ENCODE results near the gene TMPRSS2.

TMPRSS2 gene

DNA sequence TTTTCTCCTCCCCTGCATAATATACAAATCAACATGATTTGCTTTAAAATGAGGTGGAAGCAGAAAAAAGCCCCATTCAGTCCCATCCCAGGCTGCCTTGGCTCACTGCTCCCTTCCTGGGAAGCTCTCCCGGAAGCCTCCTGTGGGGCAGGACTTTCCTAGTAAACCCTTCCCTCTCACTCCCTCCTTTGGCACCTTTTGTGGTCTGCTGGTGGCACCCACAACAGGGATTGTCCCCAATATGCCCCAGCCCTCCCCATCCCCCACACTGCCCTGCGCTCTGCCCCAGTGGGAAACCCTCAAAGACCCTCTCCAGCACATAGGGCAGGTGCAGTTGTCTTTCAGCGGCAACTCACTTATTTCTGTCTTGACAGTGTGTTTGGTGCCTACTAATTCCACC is 1.8 kb upstream of the TMPRSS2 start:
- no peak for DNase-seq (ENCODE audit: low read depth)

DNA sequence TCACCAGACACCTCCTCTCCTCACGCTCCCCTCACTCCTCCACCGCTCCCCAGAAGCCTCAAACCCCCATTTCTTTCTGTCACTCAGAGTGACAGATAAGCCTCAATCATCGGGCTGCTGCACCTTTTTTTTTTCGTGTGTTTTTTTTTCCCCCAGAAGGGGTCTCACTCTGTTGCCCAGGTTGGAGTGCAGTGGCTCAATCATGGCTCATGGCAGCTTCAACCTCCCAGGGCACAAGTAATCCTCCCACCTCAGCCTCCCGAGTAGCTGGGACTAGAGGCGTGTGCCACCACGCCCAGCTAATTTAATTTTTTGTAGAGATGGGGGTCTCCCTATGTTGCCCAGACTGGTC is 1.2 kb upstream of the TMPRSS2 start:
- no peak for DNase-seq (ENCODE audit: low read depth)

DNA sequence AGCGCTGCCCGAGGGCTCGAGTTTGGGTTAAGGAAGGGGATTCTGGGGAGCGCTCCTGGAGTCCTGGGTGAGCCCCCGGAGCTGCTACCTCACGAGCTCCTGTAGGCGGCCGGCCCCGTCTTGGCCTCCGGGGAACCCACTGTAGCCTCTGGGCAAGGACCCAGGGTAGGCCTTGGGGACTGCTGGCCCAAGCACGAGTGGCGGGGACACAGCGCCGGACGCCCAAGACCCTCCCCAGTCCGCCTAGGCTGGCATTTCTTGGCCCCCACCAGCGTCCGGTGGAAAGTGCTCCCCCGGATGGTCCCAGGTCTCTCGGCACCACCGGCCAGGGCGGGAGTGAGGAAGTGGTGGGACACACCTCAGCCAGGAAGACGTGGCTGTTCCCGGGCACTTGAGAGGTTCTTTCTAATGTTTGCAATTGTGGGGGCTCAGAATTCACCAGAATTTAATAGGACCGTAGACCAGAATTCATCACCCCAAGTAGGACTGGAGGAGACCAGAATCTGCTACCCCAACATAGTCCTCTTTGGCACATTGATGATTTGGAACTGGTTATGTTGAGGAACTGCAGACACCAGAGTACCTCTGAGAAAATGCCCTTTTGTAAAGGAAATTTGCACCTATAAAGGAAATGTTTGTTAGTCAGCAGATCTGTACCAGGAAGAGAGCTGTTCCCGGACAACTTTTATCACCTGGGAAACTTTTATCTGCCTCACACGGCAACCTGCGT is 622 bp upstream of the TMPRSS2 start:
- DNase-seq (ENCODE audit: low read depth): no peak

DNA sequence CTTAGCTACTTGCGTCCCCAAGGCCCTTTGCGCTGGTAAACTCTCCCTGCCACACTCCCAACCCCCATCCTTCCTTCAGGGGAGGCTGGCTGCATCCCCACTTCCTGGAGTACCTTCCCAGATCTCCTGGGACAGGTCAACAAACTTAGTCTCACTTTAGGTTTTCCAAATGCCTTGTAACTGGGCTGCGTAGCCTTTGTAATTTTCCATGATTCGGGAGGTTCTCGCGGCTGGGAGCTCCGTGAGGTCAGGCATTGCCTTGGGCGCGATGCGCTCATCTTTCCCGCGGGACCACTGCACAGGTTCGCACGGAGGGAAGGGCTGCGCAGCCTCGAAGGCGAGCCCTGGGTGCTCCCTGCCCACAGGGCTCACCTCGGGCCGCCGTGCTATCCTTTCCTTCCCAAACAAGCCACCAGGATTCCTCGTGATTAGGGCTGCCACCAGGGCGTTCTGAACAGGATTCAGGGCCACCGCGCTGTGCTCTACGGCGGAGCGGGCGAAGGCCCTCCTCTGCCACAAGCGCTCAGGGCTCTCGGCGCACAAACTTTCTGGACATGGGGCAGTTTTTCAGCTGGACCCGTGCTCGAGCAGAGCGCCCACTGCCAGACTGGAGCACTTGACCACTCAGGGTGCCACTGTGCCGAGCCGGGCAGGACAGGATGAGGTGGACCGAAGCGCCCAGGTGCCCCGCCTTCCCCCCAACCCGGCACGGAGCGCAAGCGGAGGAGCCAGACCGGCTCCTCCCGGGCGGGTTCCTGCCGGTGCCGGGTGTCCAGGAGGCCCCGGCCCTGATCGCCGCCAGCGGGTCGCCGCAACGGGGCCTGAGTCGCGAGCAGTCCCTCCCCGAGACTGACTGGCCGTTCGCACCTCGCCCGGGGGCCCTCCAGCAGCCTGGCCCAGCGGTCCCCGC is 1.1 kb downstream of the TMPRSS2 start:
- no peak for DNase-seq (ENCODE audit: low read depth)

DNA sequence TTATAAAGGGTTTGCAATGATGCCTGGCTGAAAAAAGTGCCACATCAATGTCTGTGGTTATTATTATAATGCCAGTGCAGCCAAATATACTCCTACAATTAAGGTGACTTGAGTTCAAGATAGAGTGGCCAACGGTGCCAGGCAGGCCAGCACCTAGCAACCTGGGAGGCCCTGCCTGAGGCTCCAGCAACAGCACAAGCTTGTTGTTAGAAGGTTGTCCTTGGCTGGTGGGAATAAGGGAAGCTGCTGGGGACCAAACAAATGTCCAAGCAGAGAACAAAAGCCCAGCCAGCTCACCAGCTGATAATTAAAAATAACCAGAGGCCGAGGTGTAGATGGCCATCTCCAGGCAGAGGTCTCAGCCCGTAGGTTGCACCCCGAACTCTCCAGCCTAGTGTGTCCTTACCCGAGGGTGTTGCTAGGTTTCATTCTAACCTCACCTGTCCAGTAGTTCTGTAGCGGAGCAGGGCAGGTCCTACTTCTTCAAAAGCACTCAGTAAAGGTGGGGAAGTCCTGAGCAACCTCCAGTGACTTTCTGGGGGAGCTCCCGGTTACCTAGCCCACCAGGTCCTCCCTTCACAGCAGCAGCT is 1.9 kb downstream of the TMPRSS2 start:
- DNase-seq (ENCODE audit: low read depth): no peak

DNA sequence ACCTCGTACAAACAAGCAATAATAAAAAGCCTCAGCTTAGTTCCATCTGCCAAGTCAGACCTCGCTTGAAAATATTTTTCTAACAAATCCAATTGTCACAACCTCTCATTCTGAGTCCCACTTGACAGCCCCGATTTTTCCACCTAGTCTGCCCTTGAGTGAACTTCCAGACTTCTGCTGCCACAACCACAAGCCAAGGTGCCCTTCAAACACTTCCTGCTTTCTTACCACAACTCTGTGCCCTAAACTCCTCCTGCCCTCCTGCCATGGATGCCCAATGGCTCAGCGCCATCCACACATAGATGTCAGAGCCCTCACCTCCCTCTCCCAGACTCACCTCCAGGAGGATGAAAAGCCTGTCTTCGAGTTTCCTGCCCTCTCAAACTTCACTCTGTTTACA is 3.9 kb downstream of the TMPRSS2 start:
- no peak for DNase-seq (ENCODE audit: low read depth)

DNA sequence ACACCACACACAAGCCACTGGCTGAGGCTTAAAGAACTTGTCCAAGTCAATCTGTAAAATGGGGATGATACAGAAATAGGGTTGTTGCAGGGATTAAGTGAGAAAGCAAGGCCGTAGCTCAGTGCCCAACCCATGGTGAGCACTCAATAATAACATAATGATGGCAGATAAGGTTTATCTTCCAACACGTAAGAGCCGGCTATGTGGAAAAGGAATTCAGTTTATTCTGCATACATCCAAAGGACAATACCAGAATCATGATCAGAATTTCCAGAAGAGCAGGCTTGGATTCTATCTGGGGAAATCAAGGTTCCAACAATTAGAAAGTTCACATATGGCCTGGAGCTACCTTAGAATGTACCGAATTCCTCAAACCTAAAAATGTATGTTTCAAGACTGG is 4.6 kb downstream of the TMPRSS2 start:
- no peak for DNase-seq (ENCODE audit: low read depth)

DNA sequence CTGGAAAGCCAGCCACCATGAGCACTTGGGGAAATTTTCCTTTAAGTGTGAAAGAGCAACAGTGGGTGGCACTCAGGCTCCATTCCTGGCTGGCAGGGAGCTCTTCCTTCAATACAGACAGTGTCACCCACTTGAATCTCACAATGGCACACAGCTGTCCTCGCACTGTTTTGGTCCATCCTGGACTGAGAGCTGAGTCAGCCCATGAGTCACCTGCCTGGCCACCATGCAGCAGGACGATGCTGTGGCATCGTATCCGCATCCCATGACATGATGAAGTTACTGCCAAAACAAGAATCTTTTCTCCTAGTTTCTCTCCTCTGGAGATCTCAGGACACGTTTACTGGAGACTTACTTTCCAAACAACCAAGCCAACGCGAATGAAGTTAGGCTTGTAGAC is 6.0 kb downstream of the TMPRSS2 start:
- DNase-seq (ENCODE audit: low read depth): no peak

DNA sequence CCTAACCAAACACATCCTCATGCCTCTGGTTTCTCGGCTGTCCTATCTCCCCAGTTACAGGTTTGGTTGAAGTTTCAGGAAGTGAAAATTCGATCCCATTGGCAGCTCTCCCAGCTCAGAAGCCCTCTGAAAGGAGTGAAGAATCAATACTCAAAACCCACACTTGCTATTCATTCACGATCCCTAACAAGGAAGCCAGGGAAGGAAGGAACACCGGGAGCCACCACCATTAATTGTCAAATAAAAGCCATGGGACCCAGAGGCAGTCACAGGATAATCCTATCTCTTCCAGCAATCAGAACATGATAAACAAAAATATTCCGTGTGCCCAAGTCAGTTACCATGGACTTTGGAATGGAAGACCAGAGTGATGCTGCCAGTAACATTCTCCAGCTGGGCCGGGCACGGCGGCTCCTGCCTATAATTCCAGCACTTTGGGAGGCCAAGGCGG is 7.0 kb downstream of the TMPRSS2 start:
- no peak for DNase-seq (ENCODE audit: low read depth)

DNA sequence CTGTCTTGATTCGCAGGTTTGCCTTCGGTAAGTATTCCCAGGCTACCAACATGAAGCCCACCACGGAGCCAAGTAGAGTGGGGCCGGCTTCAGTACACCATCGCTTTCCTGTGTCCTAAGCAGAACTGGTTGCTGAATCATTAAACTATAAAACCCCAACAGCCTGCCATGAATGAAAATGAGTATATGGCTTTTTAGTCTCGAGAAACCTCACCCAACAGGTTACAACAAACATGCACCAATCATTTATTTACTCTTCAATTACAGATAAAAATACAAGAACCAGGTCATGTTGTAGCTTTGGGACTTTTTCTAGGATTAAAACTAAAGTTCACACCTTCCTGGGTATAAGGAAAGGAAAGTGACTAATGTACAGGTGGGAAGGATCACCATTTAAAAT is 7.6 kb downstream of the TMPRSS2 start:
- no peak for DNase-seq (ENCODE audit: low read depth)

DNA sequence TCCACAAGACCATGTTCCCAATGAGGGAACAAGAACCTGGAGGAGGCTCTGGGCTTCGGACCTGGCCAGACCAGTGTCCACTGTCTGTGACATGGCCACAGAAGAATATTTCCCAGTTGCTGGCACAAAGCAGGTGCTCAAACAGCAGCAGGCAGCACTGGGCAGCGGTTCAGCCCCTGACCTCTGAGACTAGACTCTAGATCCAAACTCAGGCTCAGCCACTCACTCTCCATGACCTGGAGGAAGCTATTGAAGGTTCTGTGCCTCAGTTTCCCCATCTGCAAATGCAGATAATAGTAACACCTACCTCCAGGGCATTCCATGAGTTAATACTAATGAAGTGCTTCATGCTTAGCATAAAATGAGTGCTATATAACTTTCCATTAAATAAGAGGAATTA is 8.0 kb downstream of the TMPRSS2 start:
- no peak for DNase-seq (ENCODE audit: low read depth)

DNA sequence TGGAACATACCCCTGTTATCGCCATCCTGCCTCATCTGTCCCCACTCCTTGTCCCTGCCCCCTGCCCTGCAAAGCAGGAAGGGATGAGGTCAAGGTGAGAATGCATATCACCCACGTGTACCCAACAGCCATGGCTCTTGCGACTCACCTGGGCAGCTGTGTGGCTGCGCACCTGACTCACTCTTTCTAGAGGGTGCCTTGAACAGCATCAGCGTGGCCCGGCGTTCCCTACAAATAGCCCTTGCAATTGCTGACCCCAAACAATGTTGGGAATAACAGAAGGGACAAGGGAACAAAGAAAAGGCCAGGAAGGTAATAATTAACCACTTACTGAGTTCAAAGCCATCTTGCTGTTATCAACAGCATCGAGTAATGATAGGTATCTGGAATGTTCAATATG is 10.2 kb downstream of the TMPRSS2 start:
- DNase-seq (ENCODE audit: low read depth): no peak

DNA sequence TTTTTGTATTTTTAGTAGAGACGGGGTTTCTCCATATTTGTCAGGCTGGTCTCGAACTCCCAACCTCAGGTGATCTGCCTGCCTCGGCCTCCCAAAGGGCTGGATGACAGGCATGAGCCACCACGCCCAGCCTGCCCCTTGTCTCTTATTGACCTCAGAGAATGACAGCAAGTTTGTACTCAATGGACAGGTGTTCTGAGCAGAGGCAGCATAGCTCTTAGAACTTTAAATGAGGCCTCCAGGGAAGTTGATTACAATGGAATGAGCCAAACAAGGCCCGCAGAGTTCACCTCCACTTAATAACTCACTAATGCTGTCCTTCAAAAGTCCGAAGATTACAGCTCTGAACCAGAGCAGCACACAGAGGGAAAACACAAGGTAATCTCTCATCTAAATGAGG is 10.9 kb downstream of the TMPRSS2 start:
- no peak for DNase-seq (ENCODE audit: low read depth)

DNA sequence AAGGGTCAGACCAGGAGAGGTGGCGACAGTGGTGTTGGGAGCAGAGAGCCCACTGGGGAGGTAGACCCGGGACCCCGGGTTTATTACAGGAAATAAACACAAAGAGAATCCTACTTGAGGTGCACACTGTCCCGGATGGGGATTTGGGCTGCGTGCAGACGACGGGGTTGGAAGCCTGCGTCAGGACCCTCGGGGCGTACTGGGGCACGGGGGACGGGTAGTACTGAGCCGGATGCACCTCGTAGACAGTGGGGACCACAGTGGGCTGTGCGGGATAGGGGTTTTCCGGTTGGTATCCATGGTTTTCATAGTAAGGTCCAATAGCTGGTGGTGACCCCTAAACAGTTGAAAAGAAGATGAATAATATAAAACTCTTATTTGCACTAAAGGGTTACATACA is 13.7 kb downstream of the TMPRSS2 start:
- DNase-seq (ENCODE audit: low read depth): no peak

DNA sequence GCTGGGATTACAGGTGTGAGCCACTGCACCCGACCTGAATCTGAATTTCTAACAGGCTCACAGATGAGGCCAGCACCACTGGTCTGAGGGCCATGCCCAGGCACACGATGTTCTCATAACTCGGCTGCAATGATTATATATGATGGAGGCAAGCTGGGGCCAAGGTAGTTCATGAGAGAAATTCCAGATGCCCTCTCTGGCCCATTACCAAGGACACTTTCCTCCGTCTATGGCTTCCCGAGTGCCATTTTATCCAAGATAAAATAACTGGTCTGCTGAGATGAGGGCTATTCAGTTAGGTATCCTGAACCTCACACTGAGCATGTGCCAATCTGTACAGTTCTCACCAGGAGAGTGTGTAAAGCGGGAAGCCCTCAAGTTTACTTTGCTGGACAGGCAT is 16.5 kb downstream of the TMPRSS2 start:
- DNase-seq (ENCODE audit: low read depth): no peak

DNA sequence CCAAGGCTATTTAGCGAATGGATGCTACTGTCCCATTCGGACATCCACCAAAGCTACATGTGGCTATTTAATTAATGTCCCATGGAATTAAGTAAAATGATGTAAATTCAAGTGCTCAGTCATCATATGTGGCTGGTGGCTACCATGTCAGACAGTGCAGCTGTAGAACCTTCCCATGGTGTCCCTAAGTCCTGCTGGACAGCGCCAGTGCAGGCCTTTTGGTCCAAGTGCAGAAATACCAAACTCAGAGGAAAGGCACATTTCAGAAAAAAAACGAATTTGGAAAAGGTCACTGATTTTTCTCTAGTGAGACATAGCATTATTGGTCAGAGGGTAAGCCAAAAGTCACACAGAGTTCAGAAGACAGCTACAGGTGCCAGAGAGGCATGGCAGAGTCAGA is 17.6 kb downstream of the TMPRSS2 start:
- DNase-seq (ENCODE audit: low read depth): no peak

DNA sequence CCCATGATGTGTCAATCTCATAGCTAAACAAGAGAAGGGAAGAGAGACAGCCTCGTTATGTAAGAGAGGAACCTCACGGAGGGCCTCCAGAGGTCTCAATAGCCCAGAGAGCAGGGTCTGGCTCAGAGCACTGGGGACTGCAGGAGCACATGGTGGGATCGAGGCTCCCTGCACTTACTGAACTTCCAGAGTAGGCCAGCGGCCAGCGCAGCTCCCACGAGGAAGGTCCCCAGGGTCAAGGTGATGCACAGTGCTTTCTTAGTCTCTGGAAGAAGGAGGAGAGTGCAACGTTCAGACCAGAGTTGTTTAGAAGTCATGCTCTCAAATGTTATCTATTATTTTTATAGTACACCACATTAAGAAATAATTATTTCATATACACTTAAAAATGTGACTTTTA is 18.6 kb downstream of the TMPRSS2 start:
- no peak for DNase-seq (ENCODE audit: low read depth)

DNA sequence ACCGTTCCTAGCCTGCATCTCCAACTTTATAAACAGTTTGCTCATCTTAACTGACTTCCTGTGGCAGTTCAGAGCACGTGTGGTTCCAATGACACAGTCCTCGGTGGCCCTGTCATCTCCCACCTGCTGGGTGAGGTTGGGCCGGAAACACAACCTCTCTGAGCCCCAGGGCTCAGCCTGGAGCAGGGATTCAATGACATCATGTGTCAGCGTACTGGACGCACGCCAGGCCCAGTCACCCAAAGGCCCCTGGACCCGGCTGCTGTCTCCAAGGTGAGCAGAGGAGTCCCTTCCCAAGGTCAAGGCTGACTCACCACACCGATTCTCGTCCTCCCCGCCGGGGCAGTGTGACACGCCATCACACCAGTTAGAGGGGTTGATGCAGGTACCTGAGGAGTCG is 19.9 kb downstream of the TMPRSS2 start:
- DNase-seq (ENCODE audit: low read depth): no peak

DNA sequence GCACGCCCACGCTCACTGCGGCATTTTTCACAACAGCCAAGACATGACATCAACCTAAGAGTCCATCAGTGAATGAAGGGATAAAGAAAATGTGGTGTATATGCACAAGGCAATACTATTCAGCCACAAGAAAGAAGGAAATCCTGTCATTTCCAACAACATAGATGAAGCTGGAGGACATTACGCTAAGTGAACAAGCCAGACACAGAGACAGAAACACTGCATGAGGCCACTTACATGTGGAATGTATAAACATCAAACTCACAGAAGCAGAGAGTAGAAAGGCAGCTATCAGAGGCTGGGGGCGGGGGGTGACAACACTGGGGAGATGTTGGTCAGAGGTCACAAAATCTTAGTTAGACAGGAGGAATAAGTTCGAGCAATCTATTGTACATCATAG is 20.9 kb downstream of the TMPRSS2 start:
- DNase-seq (ENCODE audit: low read depth): no peak

DNA sequence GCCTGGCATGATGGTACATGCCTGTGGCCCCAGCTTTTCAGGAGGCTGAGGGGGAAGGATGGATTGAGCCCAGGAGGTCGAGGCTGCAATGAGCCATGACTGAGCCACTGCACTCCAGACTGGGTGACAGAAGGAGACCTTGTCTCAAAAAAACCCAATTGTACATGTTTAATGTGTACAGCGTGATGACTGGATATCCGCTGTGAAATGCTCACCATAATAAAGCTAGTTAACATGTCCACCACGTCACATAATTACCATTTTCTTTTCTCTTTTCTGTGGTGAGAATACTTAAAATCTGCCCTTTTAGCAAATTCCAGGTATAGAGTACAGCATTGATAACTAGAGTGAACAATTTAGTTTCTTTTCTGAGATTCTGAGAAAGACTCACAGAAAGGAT is 24.0 kb downstream of the TMPRSS2 start:
- DNase-seq (ENCODE audit: low read depth): no peak

DNA sequence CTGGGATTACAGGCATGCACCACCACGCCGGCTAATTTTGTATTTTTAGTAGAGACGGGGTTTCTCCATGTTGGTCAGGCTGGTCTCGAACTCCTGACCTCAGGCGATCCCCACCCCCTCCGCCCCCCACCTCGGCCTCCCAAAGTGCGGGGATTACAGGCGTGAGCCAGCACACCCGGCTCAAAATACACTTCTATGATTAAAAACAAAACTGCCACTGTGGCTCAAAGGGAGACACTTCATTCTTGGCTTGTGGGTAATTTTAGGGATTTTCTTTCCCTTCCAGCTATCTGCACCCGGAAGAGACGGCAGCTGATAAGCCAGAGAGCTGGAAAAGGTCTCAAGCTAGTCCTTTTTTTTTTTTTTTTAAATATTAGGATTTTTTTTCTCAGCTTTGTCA is 24.5 kb downstream of the TMPRSS2 start:
- DNase-seq (ENCODE audit: low read depth): no peak

DNA sequence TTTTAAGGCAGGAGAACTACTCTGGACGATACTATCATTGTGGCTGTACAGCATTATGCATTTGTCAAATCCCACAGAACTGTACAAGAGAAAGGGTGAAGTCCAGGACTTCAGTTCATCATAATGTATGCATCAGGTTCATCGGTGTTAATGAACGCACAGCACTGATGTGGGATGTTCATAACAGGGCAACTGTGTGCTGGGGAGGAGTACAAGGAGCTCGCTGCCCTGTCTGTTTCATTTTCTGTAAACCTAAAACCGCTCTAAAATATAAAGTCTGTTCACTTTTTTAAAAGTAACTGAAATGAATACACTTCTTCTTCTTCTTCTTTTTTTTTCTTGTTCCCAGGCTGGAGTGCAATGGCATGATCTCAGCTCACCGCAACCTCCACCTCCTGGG is 25.0 kb downstream of the TMPRSS2 start:
- DNase-seq (ENCODE audit: low read depth): no peak

DNA sequence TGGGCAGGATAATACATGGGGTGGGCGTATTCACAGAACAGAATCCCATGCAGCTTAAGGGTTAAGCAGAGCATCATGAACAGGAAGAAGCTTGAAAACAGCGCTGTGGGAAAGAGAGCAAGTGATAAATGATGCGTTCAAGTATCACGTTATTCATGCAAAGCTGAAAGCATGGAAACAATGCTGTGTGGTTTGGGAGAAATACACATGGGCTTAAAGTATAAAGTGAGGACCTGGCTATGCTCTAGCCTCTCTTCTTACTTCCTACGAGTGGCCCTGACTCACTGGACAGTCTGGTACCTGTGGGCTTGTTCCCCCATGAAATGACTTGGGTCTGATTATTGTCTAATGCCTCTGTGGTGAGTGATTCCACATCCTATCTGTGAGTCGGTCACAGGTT is 25.7 kb downstream of the TMPRSS2 start:
- no peak for DNase-seq (ENCODE audit: low read depth)

Data from stimulated activated CD4-positive, alpha-beta T cell treated with anti-CD3 and anti-CD28 coated beads, Interleukin-2, amount 100 ng/mL, for 4 hours (primary cell).